Spinal cord (tissue), 10 donors: ENCODE measurements around the gene ZNG1C. TPM values are rescaled to one million over a fixed set of nuclear protein-coding genes. Genes with fewer than 3 reads are reported as not detected.
"Not testable (repeated sequence)": the region's sequence is repeated elsewhere in the genome, so short reads cannot be mapped to it uniquely, and the experiment has no call there.

Source experiments
- DNase-seq, 6 donors: peaks; one replicate each; pipeline versions ENCODE4 v3.0.0 to v3.0.0-alpha.2; 2013 to 2015; ENCODE audit warnings: low spot score in 6 of 6, low read depth in 4 of 6
- H3K27ac ChIP-seq: one replicate; pipeline ENCODE4 v1.5.1; 2013; ENCODE audit warnings: low read depth, low read length, control low read depth
- H3K27me3 ChIP-seq: one replicate; pipeline ENCODE4 v1.6.1; 2013; ENCODE audit warnings: low read length; ENCODE audit not compliant: control insufficient read depth, insufficient read depth
- H3K36me3 ChIP-seq: one replicate; pipeline ENCODE4 v1.6.1; 2013; ENCODE audit warnings: low read length; ENCODE audit not compliant: control insufficient read depth, insufficient read depth
- H3K4me1 ChIP-seq: one replicate; pipeline ENCODE4 v1.6.1; 2013; ENCODE audit warnings: low read length; ENCODE audit not compliant: control insufficient read depth, insufficient read depth
- H3K4me3 ChIP-seq: one replicate; pipeline ENCODE4 v1.5.1; 2013; ENCODE audit warnings: low read depth, low read length, control low read depth
- H3K9me3 ChIP-seq: one replicate; pipeline ENCODE4 v1.6.1; 2013; ENCODE audit warnings: low read length; ENCODE audit not compliant: control insufficient read depth, insufficient read depth
- WGBS: methylation state at CpG from one replicate; pipeline ENCODE4 v1.1.5; 2013; ENCODE audit warnings: missing lambda C conversion rate; ENCODE audit not compliant: insufficient coverage; 5-methylcytosine and 5-hydroxymethylcytosine counted together
- polyA plus RNA-seq, 2 donors: library from polyadenylated mRNA; unstranded; fragments of 120-200 nt; gene quantifications; one replicate each; pipeline ENCODE4 v1.2.1, GENCODE V29; 2013; ENCODE audit not compliant: insufficient read length in 2 of 2
- total RNA-seq, 2 donors: library from RNA; depleted of rRNA in 1 of 2; stranded (reverse); fragments of 120-200 nt in 1 of 2; fragments of >200 nt in 1 of 2; gene quantifications; one replicate each; pipeline versions ENCODE4 v1.2.3 to v1.2.4, GENCODE V29; 2013 to 2014
- donor health status: healthy.

Gene ZNG1C
- total and polyA plus RNA-seq, 4 donors: 23.1 to 30.8 (median 28.1) TPM

DNA sequence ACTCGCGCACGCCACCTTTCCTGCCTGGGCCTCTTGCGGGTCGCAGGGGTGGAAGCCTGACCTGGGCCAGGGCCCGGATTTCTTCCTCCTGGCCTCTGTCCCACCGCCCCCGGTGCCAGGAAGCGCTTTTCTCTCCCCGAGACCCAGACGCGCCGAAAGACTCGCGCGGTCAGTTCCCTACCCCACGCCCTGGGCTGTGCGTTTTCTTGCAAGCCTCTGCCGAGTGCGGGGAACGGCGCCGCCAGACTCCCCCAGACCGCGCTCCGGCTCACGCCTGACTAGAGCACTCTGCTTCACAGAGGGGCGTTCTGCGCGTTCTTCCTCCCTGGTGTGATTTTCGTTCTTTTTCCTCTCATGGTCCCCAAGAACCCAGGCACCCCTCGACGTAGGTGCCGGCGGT lies 65.3 kb downstream of the ZNG1C start:
- H3K9me3 ChIP-seq, H3K27ac ChIP-seq, H3K36me3 ChIP-seq, H3K4me1 ChIP-seq, H3K27me3 ChIP-seq, H3K4me3 ChIP-seq, DNase-seq: not testable (repeated sequence)
- WGBS: no CpG with 5 or more reads among the region's 35 CpGs

DNA sequence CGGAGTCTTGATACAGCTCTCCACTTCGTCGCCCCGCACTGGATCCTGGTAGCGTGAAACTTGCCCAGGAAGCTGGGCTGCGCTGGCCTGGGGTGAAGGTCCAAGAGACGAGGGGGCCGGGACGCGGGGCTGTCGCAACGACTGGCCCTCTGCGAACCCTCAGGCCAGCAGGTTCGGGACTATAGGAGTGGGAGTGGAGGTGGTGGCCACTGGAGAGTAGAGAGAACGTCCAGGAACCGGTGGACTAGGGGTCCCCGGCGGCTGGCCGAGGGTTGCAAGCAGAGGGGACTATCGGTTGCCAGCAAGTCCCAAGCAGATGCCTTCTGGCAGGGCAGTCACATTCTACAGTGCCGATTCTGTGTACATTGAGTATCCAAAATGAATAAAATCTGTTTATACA lies 65.9 kb downstream of the ZNG1C start:
- not testable (repeated sequence) for H3K27me3 ChIP-seq, H3K4me3 ChIP-seq, H3K4me1 ChIP-seq, H3K36me3 ChIP-seq, H3K27ac ChIP-seq, H3K9me3 ChIP-seq, DNase-seq
- WGBS: 24% methylated on average over 7 of the region's 21 CpGs

DNA sequence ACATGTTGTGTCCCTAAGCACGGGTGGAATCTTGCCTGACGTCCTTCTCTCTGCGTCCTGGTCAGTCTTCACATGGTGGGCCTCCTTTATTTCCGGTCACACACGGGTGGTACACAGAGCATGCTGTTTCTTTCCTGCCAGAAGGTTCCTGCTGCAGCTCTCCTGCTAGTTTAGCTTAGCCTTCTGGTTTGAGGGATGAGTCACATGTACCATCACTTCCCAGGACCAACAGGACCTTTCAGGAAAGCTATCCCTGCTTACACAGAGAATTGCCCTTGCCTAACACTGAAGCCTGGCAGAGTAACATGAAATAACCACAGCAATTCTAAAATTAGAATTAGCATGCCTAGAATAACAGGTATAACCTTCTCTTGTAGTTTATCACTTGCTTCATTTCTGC lies 69.4 kb downstream of the ZNG1C start:
- H3K27me3 ChIP-seq, DNase-seq, H3K27ac ChIP-seq, H3K4me1 ChIP-seq, H3K9me3 ChIP-seq, H3K4me3 ChIP-seq, H3K36me3 ChIP-seq: not testable (repeated sequence)
- WGBS: no CpG with 5 or more reads among the region's 5 CpGs

DNA sequence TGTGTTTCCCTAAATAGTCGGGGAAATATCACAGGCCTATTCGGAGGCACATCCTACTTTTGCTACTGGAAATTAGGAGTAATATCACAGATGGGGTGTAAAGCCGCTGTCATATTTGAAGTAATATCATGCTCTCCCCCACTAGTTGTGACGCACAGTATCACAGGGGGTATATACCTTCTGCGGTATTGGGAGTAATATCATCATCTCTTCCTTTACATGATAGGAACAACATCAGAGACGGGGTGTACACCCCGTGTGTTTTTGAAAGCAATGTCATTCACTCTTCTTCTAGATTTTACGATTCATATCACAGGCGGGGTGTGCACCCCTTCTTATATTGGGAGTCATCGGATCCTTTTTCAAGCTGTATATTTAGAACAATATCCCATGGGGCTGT lies 76.4 kb downstream of the ZNG1C start:
- H3K4me1 ChIP-seq, H3K36me3 ChIP-seq, H3K27ac ChIP-seq, H3K27me3 ChIP-seq, DNase-seq, H3K4me3 ChIP-seq, H3K9me3 ChIP-seq: not testable (repeated sequence)
- WGBS: no CpG with 5 or more reads among the region's 10 CpGs

DNA sequence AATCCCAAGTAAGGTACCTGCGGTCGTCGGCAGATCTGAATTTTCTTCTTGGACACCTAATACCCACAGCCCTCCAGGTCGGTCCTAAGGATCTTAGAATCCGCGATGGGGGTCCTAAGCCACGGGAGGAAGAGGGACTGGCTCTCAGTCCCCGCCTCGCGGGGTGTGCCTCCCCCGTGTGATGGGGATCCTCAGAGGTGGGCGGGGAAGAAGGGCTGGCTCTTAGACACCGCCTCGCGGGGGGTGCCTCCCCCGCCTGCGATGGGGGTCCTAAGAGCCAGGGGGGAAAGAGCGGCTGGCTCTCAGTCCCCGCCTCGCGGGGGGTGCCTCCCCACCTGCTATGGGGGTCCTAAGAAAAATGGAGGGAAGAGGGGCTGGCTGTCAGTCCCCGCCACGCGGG lies 82.0 kb downstream of the ZNG1C start:
- not testable (repeated sequence) for H3K9me3 ChIP-seq, H3K27ac ChIP-seq, H3K36me3 ChIP-seq, DNase-seq, H3K4me1 ChIP-seq, H3K4me3 ChIP-seq
- peaks cover 14% of the 10 kb centered on the region for H3K27me3 ChIP-seq
- no CpG with 5 or more reads among the region's 24 CpGs for WGBS

DNA sequence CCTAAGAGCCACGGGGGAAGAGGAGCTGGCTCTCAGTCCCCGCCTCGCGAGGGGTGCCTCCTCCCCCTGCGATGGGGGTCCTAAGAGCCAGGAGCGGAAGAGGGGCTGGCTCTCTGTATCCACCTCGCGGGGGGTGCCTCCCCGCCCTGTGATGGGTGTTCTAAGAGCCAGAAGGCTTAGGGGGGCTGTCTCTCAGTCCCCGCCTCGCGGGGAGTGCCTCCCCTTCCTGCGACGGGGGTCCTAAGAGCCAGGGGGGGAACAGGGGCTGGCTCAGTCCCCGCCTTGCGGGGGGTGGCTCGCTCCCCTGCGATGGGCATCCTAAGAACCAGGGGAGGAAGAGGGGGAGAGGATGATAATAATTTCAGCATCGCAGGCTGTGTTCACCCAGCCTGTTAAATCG lies 82.7 kb downstream of the ZNG1C start:
- WGBS: no CpG with 5 or more reads among the region's 20 CpGs
- H3K27me3 ChIP-seq: peaks cover 14% of the 10 kb centered on the region
- H3K9me3 ChIP-seq, H3K36me3 ChIP-seq, H3K4me3 ChIP-seq, H3K4me1 ChIP-seq, DNase-seq, H3K27ac ChIP-seq: not testable (repeated sequence)

DNA sequence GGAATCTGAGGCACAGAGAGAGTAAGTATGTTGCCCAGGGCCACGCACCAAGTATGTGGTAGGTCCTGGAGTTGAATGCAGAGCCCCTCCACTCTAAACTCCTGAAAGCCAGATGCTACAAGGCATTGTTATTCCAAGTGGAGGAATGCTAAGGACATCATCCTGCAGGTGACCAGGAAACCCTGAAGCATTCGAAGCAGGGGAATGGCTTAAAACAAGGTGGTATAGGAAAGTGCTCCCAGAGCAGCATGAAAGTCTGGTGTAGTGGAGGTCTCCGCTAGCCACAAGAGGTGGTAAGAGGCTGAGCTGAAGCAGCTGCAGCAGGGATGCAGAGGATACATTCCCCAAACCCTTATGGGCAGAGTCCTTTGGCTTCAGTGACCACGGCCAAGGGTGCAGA lies 87.3 kb downstream of the ZNG1C start:
- not testable (repeated sequence) for H3K27me3 ChIP-seq, H3K27ac ChIP-seq, H3K36me3 ChIP-seq, DNase-seq, H3K9me3 ChIP-seq, H3K4me1 ChIP-seq, H3K4me3 ChIP-seq
- WGBS: 33% methylated on average over 1 of the region's 4 CpGs

DNA sequence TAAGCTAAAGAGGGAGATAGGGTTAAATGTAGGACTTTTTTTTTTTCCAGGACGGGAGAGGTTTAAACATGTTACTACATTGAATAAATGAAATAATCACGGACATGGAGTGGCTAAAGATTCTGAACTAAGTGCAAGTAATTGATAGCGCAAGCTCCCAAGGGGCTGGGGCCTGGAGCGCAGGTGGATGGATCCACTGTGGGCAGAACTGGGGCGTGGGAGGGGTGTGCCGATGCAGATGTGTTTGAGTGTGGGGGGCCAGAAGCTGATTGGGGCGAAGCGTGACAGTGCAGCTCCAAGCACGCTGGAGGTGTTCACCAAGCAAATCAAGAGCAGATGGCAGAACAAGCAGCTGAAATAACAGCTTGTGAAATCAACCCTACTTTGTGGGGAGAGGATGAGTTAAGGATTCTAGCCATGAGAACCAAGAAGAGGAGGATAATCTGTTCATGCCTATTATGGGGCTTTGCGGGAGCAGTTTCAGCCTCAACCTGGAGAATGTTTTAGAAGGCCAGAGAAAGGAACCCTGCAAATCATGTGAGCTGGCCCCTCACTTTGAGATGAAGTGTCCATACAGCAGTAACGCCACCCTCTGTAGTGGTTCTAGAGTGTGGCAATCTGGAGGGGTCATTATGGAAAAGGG lies 88.9 kb downstream of the ZNG1C start:
- H3K4me1 ChIP-seq, H3K4me3 ChIP-seq, H3K36me3 ChIP-seq, H3K27ac ChIP-seq, DNase-seq, H3K27me3 ChIP-seq, H3K9me3 ChIP-seq: not testable (repeated sequence)
- WGBS: no CpG with 5 or more reads among the region's 11 CpGs

DNA sequence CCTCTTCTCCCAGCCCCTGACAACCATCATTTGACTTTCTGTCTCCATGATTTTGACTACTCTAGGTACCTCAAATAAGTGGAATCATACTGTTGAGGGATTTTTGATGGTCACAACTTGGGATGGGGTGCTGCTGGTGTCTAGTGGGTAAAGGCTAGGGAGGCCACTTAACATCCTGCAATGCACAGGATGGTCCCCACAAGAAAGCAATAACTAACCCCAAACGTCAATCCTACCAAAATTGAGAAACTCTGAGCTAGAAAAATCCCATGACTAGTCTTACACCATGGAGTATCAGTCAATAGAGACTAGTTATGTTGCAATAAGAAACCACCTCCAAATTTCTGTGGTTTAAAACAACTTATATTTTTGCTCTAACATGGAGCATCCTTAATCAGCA lies 90.3 kb downstream of the ZNG1C start:
- DNase-seq, H3K27ac ChIP-seq, H3K4me1 ChIP-seq, H3K27me3 ChIP-seq, H3K4me3 ChIP-seq, H3K36me3 ChIP-seq, H3K9me3 ChIP-seq: not testable (repeated sequence)
- no CpG with 5 or more reads among the region's 1 CpG for WGBS

DNA sequence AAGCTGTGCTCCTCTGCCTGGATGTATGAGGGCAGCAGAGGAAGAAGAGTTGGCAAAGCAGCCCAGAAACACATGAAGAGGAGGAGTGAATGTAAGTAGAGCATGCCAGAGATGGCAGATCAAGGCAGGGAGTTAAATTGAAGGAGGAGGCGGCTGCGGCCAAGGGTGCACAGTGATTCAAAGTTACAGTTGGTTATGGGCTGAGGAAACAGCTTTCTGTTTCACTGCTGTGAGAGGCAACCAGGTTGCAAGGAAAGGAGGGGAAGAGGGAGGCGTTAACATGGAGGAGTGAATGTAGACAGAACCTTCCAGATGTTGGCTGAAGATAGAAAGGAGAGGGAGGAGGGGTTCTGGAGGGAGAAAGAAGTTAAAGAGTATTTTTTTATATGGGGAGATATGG lies 94.2 kb downstream of the ZNG1C start:
- not testable (repeated sequence) for H3K4me1 ChIP-seq, DNase-seq, H3K4me3 ChIP-seq, H3K36me3 ChIP-seq, H3K9me3 ChIP-seq, H3K27ac ChIP-seq, H3K27me3 ChIP-seq
- WGBS: no CpG with 5 or more reads among the region's 3 CpGs
